ENCODE results near the gene SLC49A3. TPM values are rescaled to one million over a fixed set of nuclear protein-coding genes. Genes with fewer than 3 reads are reported as not detected.
A peak's percentile ranks its signal among the peaks of the same experiment; 100 is the strongest.
"Not testable (repeated sequence)": the region's sequence is repeated elsewhere in the genome, so short reads cannot be mapped to it uniquely, and the experiment has no call there.

The SLC49A3 gene
- polyA plus RNA-seq, 4 donors: 2.6 to 7.1 (median 3.6) TPM

- DNase-seq (ENCODE audit: low read depth in 4 of 4, low spot score in 3 of 4): not testable (repeated sequence)
Measured at GRCh38 chr4:668219-668618, 20.7 kb downstream of the SLC49A3 start.

- DNase-seq (ENCODE audit: low read depth in 4 of 4, low spot score in 3 of 4): no peak
Measured at GRCh38 chr4:667545-667925, 21.4 kb downstream of the SLC49A3 start.

- no peak for DNase-seq (ENCODE audit: low read depth in 4 of 4, low spot score in 3 of 4)
Measured at GRCh38 chr4:666822-667544, 22.0 kb downstream of the SLC49A3 start.

DNA sequence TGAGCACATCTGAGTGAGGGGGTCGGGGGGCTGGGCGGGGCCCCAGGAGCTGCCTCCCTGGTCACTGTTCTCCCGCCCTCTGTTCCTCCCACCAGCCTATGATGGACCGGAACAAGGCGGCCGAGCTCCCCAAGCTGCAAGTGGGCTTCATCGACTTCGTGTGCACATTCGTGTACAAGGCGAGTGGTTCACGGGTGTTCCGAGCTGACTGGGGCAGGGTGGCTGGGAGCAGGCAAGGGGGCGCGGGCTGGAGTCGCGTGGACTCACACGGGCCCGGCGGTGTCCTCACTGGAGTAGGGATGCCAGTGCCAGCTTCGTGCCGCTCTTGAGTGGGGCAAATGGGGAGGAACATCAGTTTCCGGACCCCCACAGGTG, 22.5 kb downstream of the SLC49A3 start:
- DNase-seq (ENCODE audit: low read depth in 4 of 4, low spot score in 3 of 4): no peak

DNA sequence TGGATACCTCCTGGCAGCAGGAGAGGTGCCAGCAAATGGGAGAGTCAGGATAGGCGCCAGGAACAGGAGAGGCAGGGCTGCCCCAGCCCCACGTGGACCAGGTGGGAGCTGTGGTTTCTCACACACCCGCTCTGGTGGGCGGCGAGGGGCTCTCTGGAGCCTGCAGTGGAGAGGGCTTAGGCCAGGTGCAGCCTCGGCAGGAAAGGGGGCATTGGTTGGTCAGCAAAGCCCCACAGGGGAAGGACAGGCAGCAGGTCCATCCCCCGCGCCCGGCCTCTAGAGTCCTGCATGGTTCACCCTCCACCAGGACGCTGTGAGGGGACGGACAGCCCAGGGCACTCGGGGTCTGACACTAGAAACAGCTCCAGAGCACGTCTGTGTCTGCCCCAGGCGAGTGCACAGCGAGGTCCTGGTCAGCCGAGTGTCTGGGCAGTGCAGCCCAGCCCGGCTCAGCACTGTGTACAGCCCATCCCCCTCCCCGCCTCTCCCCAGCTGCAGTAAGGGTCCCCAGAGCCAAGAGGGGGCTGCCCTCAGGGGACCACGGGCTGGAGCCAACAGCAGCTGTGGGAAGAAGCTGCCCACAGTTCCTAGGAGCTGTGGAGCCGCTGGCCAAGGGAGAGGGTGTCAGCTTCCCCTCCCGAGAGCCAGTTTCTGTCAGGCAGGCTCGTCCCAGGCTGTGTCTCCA, 23.1 kb downstream of the SLC49A3 start:
- DNase-seq (ENCODE audit: low read depth in 4 of 4, low spot score in 3 of 4): no peak

- DNase-seq (ENCODE audit: low read depth in 4 of 4, low spot score in 3 of 4): no peak
Measured at GRCh38 chr4:665381-665750, 23.6 kb downstream of the SLC49A3 start.

- DNase-seq (ENCODE audit: low read depth in 4 of 4, low spot score in 3 of 4): no peak
Measured at GRCh38 chr4:664713-665231, 24.2 kb downstream of the SLC49A3 start.

GRCh38 chr4:663438-664428, 25.2 kb downstream of the SLC49A3 start:
- DNase-seq (ENCODE audit: low read depth in 4 of 4, low spot score in 3 of 4): peak in 1 of 4 donors; percentile 59

DNA sequence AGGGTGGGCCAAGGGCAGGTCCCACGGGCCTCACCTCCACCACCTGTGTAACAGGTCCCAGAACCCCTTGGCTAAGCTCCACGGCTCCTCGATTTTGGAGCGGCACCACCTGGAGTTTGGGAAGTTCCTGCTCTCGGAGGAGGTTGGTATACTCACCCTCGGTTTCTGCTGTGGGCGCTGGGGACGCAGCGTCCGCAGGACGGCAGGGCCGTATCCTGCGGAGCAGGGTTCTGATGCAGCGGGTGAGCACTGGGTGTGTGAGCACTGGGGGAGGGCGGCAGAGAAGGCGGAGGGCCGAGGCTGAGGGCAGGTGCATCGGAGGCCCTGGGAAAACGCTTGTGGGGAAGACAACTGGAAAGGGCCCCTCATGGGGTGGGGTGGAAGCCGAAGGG, 25.9 kb downstream of the SLC49A3 start:
- DNase-seq (ENCODE audit: low read depth in 4 of 4, low spot score in 3 of 4): no peak

DNA sequence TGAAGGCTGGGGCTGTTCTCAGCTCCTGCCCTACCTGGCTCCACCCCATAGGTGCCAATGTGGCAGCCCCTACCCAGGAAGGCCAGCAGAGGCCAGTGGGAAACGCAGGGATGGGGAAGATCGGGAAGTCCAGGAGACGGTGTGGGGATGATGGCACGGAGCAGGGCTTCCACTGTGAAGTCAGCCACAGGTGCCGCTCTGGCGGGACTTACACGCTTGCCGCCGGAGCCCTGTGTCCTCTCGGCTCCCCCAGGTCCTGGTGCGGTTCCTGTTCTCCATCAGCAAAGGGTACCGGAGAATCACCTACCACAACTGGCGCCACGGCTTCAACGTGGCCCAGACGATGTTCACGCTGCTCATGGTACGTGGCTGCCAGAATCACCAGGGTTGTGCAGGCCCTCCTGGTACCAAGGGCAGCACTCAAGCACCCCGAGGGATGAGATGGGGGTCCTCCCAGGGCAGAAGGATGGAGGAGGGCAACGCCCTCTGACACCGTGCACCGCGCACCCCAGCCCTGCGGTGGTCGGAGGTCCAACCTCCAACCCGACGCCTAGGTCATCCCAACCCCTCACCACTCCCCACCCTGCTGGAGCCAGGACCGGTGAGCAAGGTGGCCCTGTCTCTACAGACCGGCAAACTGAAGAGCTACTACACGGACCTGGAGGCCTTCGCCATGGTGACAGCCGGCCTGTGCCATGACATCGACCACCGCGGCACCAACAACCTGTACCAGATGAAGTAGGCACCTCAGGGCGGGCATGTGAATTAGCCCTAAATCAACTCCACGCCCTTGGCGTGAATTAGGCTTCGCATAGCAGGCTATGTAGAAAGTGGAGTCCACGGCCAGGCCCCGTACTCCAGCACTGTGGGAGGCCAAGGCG, 26.8 kb downstream of the SLC49A3 start:
- DNase-seq (ENCODE audit: low read depth in 4 of 4, low spot score in 3 of 4): no peak

DNA sequence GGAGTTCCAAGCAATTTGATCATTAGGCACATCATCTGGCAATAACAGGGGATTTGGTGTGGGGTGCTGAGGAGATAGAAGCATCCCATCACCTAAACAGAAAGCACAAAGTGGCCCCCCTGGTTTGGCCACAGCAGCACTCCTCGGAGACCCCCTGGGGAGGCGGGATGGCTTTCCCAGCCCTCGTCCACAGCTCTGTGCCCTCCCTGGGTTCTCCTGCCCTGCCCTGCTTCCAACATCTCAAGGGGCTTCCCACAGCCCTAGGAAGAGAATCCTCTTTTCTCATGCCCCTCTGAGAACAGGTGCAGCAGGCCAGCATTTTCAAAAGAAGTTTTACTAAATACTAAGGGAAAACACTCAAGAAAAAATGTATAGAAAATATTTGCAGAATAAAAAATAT, 27.7 kb downstream of the SLC49A3 start:
- no peak for DNase-seq (ENCODE audit: low read depth in 4 of 4, low spot score in 3 of 4)

- no peak for DNase-seq (ENCODE audit: low read depth in 4 of 4, low spot score in 3 of 4)
Measured at GRCh38 chr4:660401-660800, 28.6 kb downstream of the SLC49A3 start.

- DNase-seq (ENCODE audit: low read depth in 4 of 4, low spot score in 3 of 4): no peak
Measured at GRCh38 chr4:659851-660250, 29.1 kb downstream of the SLC49A3 start.

- DNase-seq (ENCODE audit: low read depth in 4 of 4, low spot score in 3 of 4): no peak
Measured at GRCh38 chr4:658681-659667, 30.0 kb downstream of the SLC49A3 start.

GRCh38 chr4:657834-658667, 30.9 kb downstream of the SLC49A3 start:
- no peak for DNase-seq (ENCODE audit: low read depth in 4 of 4, low spot score in 3 of 4)

DNA sequence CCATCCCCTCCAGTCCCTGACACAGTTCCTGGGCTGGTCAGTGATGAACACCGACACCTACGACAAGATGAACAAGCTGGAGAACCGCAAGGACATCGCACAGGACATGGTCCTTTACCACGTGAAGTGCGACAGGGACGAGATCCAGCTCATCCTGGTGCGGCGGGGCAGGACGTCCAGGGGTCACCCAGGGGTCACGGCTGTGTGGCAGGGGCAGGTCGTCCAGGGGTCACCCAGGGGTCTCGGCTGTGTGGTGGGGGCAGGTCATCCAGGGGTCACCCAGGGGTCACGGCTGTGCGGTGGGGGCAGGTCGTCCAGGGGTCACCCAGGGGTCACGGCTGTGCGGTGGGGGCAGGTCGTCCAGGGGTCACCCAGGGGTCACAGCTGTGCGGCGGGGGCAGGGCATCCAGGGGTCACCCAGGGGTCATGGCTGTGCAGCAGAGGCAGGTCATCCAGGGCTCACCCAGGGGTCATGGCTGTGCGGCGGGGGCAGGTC, 31.6 kb downstream of the SLC49A3 start:
- no peak for DNase-seq (ENCODE audit: low read depth in 4 of 4, low spot score in 3 of 4)

DNA sequence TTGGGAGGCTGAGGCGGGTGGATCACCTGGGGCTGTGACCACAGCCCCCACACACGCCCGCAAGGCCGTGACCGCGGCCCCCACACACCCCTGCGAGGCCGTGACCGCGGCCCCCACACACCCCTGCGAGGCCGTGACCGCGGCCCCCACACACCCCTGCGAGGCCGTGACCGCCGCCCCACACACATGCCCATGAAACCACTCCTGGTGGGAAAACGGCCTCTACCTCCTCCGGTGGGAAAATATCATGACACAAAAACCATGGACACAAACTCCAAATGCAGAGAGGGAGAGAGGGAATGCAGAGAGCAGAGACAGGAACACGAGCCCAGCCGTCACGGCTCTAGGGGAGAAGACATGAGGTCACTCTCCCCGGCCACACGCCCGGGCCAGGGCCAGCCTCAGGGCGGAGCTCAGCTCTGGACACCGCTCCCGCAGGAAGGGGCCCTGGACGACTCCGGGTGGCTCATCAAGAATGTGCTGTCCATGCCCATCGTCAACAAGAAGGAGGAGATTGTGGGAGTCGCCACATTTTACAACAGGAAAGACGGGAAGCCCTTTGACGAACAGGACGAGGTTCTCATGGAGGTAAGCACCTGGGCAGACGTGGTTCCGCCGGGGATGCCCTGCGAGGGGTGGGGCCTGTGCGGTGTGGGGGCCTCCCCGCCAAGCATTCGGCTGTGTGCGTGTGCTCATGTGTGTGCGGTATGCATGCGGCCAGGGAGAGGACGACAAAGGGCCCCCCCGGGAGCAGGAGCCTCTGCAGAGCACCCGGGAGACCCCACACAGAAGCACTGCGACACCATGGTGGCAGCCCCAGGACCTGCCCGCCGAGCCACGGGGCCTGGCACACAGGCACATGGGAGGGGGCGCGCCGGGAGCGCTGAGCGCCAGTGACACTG, 32.3 kb downstream of the SLC49A3 start:
- DNase-seq (ENCODE audit: low read depth in 4 of 4, low spot score in 3 of 4): no peak

All from left renal pelvis (tissue), 4 donors.